GM21423 (cell line): ENCODE results near the gene C9orf50.

ENCODE experiments used
- ATAC-seq: cut with Tn5 transposase; IDR thresholded peaks from one replicate; pipeline ENCODE4 v1.9.1; 2021; ENCODE audit warnings: mild to moderate bottlenecking, moderate library complexity; ENCODE audit not compliant: unreplicated experiment

Gene C9orf50

DNA sequence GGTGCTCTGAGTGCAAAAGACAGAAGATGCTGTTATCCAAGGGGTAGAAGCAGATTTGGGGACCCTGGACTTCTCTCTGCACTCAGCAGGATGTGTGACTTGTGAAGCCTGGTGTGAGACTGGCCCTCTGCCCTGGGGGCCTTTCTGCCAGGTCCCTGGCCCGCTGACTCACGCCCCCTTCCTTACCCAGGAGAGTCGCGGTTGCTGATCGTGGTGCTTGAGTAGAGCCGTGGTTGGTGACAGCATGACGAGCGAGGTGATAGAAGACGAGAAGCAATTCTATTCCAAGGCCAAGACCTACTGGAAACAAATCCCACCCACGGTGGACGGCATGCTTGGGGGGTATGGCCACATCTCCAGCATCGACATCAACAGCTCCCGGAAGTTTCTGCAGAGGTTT is 11.6 kb upstream of the C9orf50 start:
- no peak for ATAC-seq

DNA sequence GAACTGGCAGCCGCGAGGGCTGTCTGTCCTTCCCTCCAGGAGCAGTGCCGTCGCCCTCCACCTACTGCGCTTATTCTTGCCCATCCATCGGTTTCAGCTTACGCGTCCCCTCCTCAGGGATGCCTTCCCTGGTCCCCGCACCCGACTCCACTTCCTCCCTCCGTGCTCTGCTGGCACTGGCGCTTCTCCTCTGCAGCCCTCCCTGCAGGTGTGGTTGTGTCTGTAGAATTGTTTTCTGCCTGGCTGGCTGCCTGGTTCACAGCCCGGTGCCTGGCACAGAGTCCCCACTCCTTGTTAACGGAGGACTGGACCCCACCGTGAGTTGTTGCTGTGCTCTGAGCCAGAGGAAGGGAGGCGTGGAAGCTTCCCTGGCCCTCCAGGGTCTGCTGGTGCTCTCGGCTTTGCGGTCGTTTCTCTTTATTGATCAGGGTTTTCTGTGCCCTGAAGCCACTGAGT is 10.8 kb upstream of the C9orf50 start:
- ATAC-seq: no peak

DNA sequence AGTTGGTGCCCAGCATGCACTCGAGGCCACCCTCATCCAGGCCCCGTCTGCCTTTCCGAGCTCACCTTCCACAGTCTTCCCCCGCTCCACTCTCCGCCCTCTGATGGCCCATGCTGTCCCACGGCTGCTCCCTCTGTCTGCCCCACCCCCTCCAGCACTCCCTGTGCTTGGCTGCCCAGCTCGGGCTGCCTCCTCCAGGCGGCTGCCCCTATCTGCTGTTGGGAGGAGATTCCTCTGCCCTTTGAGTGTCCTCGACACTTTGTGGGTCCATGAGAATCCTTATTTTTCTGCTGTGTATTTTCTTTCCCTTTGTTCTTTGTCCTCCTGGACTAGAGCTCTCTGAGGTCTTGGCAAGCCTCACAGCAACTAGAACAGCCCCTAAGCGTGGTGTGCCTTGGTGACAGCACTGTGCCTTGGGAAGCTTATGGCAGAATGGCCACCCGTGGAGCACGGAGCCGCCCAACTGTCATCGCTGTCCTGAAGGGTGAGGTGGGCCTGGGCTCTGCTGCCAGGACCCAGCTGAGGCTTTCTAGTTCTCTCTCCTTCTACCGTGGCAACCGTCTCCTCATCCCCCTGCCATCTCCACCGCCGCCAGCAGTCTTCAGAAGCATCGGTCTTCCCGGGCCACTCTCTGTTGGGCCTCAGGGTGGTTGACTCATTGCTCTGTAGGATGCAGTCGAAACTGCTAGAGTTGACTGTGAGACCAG is 10.2 kb upstream of the C9orf50 start:
- no peak for ATAC-seq

DNA sequence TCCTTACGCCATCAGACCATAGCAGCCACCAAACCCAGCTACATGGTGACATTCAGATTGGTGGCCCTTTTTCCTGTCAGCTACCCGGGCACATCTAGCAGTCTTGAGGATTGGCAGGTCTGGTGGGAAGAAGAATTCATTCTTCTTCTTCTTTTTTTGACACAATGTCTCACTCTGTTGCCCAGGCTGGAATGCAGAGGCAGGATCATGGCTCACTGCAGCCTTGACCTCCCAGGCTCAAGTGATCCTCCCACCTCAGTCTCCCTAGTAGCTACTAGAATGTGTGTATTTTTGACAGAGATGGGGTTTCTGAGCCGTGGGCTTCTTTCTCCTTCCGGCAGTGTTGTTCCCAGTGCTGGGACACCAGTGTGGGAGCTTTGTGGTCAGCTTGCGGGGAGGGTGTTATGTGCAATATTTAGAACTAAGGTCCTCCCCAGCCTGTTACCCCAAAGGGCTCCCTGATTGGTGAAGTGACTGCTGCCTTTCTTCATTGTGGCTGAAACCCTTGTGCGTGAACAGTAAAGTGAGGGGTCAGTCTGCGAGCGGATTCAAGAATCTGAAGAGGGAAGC is 8.4 kb upstream of the C9orf50 start:
- no peak for ATAC-seq

DNA sequence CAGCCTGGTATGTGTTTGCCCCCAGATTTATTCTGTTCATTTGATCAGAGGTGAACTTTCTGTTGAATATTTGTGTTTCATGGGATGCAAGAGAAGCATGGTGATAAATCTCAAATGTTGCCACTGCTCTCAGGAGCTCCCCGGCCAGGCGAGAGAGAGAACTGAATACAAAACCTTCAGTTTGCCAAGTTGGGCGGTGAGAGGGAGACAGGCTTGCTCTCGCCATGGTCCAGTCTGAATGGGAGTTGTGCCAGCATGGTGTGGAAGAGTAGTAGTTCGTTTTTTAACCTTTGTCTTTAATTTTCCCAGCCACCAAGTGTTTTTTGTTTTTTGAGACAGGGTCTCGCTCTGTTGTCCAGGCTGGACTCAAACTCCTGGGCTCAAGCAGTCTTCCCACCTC is 7.8 kb upstream of the C9orf50 start:
- ATAC-seq: no peak

DNA sequence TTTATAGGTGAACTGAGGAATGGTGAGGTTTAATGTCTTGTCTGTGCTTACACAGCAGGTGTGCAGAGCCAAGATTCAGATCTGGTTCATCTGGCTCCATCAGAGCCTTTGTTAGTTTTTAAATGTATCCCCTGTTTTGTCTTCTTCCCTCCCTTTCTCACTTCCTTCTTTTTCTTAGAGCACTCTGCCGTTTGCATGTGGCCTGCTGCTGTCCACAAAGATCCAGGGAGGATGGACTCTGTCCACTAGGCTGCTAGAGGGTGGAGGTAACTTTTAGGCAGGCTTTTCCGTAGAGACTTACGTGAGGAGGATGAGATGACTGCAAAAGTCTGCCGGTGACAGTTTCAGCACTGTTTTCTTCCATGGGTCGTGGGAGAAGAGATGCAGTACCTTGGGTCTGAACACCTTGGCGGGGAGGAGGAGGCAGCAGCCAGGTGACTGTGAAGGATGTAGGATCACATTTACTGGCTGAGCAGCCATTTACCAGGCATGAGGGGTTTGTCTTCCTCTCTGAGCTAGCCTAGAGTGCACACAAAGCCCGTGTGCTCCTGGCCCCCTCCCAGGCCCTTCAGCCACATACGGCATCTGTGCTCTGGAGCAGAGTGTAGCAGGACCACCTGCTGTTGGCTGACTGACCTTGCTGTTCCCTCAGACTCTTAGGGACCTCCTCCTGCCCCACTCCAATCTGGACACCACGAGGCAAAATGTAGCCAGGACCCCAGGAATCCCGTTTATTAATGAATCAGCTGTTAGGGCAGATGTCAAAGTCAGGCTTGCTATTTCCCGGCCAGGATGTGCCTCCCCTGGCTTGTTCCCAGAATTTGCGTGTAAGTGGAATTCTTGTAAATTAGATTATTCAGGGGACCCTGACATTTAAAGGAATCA is 6.9 kb upstream of the C9orf50 start:
- ATAC-seq: no peak

DNA sequence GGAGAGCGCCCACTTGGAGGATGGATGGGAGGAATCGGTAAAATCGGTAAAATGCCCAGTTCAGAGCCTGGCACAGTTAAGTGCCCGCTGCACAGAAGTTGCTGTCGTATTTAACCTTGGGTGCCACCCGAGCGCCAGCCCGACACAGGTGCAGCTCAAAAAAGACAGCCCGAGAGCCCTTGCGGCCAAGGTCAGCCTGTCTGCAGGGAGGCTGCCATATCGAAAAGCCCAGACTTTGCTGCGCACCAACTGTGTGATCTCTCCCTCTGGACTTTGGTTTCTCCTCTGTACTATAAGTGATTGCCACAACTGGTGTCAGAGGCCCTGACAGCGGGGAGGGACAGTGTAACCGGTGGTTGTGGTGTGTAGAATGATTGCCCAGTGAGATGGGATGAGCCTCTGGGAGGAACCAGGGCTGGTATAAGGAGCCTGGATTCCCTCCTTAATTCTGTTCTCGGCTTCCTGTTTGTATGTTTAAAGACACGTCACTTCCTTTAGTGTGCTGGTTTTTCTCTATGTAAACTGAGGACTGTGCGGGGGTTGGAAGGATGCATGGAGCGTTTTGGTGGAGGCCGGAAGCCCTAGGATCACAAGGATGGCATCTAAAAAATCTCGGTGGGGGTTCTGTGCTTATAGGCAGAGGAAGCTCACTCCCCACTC is 5.9 kb upstream of the C9orf50 start:
- ATAC-seq: peak; percentile 10

DNA sequence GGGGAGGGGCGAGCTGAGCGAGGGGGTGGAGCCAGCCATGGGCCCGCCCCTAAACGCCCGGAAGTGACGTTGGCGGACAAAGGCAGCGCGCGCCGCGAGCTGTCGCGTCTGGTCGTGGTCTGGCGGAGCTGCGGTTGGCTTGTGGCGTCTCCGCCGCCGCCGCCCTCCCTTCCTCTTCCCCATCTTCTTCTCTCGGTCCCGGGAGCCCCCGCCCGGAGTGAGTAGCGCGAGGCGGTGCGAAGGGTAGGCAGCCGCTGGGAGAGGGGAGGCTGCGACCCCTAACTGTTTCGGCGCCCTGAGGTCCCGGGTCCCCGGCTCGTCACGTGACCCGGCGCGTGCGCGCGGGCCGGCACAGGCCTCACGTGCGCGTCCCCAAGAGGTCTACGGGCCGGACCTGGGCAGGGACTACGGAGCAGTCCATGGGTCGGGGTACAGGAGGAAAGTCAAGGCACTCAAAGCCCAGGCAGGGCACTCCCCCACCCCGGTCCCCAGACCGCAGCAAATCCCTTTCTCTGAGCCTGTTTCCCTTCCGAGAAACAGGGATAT is 5.3 kb upstream of the C9orf50 start, which contains the start of gene NTMT1:
Gene NTMT1, plus strand, starts transcription at position 85 of the 546 bp plus-strand sequence. CDS start 6,541 bp downstream, outside the sequence.
- ATAC-seq: peak; percentile 78

DNA sequence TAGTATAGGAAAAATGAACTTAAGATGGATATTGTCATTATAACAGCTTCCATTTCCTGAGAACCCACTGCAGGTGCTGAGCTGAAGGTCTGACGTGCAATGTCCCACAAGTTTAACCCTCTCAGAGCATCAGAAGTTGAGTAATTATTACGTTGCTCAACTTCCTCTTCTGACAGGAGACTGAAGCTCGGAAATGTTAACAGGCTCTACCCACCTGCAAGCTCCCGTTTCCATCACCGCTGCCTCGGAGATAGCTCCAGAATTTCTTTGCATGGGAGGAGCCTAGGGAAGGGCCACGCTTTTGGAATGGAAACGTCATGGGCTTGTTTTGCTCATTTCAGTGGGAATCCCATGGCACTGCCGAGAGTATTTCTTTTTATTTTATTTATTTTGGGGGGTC is 4.0 kb upstream of the C9orf50 start:
- ATAC-seq: no peak

DNA sequence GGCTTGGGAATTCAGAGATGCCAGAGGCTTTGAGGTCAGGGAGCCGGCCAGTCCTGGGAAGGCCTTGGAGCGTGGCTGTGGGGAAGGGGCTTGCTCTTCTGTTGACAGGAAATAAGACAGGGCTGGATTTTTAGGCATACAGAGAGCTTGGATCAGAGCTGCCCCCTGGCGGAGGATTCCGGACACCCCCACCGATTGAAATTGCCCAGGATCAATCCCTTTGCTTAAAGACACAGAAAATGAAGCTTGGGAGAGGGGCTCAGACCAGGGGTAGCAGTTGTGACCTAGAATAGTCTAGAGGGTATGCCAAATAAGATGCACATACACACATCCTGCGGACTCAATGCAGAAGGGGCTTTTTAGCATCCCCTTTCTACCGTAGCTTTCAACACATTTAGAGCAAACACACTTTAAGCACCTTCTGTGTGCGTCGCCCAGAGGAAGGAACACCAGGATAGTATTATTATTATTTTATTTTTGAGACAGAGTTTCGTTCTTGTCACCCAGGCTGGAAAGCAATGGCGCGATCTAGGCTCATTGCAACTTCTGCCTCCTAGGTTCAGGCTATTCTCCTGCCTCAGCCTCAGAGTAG is 3.4 kb upstream of the C9orf50 start:
- ATAC-seq: no peak

DNA sequence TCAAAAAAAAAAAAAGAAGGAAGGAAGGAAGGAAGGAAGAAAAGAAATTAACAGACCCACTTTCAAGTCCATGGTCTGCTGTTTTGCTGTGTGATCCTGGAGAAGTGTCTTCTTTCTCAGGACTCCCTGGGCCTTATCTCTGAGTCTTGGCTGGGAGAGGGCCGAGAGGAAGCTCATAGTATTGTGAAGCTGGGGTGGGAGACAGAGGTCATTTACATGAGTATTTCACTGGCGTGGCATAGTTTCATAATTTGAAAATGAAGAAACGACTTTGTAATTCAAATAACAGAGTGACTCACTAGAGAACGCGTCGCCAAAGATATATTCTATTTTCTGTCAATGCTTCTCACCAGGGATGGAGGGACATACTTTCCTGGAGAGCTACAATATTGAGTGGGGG is 2.4 kb upstream of the C9orf50 start:
- ATAC-seq: no peak

DNA sequence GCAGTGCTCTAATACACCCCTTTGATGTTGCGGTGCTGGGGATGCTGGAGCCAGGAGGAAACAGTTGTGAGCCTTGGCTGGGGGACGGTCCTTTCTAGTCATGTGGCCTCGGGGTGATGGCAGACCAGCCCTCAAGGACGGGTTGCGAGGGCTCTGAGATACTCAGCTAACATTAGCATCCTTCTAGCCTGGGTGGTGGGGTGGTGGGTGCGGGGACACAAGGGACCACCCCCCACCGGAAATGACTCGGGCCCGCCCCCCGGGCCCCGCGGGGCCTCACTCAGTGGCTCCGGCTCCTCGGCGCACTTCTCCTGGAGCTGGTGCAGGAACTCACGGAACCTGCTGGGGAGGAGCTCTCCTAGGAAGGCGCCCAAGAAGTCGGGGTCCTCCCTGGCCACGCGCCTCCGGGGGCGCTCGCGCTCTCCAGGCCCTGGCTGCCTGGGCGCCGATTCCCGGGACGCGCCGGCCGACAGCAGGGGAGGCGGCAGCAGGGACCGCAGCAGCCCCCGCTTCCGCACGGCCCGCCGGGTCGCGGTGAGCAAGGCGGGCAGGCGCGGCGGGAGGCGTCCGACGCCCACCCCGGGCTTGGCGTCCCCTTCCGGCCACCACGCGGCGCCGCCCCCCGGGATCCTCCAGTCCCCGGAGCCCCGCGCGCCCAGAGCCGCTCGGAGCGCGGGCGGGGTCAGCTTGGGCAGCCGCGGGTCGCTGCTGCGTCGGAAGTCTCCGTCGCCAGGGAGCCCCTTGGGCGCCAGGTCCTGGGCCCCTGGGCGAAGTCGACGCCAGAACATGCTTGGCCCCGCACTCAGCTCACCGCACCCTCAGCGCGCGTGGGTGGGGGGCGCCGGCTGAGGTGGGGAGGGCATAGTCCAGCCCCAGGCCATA is 873 bp downstream of the C9orf50 start:
- ATAC-seq: no peak

DNA sequence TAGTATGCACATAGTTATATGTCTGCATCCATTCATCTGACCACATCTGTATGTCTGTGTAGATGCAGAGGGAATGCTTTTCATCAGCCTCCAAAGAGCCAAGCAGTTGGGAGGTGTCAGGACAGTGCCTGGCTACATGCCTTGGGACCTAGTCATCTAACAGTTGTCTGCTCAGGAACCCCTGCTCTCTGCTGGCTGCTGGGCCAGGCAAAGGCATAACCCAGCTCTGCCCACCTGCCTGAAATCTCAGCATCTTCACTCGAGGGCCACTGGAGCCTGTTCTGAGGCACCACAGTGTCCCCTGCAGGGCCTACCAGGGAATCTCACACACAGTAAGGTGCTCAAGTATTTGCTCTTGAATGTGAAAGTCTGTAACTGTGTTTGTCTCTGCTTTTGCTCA is 3.7 kb downstream of the C9orf50 start:
- ATAC-seq: no peak

DNA sequence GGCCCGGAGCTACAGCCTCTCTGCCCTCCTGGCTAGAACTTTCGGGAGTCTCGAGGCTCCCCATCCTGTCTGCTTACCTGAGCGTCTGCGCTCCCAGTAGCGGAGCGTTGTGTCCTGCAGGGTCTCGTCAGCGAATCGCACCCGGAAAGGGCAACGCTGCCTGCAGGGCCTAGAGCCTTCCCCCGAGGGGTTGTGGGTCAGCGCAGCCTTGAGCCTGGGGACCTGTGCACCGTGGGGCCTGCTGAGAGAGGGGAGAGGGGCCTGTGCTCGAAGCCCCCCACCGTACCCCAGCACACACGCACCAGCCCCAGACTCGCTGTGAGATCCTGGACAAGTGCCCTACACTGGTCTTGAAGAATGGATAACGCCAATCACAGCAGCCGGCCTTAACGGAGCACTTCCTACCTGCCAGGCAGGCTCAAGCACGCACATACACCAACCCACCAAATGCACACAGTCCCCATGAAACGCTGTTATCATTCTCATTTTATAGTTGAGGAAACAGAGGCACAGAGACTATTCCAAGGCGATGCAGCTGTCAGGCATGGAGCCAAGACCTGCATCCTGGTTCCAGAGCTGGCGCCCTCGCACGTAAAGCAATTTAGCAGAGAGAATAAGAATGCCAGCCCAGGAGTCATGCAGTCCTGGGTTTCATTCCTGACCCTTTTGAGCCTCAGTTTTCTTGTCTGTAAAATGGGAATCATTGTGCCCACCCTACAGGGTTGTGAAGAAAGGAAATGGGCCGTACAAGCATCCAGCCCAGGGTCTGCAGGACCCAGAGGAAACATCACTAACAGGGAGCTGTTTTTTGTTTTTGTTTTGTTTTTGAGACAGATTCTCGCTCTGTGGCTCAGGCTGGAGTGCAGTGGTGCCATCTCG is 5.3 kb downstream of the C9orf50 start:
- ATAC-seq: no peak

DNA sequence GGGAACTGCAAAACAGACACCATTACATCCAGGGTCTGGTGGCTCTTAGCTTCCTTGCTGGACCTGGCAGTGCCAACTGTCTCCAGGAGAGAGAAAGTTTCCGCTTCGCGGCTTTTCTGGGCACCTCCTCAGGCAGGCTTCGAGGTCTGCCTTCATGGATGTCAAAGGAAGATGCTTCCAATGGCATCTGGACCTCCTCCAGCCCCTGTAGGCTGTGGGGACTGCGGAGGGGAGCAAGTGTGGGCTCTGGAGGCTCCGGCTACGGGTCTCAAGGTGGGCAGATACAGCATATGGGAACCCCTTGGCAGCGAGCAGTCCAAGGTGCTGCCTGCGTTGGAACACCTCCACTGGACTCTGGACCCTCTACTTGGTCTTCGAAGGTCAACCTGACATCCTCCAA is 6.0 kb downstream of the C9orf50 start:
- ATAC-seq: no peak

DNA sequence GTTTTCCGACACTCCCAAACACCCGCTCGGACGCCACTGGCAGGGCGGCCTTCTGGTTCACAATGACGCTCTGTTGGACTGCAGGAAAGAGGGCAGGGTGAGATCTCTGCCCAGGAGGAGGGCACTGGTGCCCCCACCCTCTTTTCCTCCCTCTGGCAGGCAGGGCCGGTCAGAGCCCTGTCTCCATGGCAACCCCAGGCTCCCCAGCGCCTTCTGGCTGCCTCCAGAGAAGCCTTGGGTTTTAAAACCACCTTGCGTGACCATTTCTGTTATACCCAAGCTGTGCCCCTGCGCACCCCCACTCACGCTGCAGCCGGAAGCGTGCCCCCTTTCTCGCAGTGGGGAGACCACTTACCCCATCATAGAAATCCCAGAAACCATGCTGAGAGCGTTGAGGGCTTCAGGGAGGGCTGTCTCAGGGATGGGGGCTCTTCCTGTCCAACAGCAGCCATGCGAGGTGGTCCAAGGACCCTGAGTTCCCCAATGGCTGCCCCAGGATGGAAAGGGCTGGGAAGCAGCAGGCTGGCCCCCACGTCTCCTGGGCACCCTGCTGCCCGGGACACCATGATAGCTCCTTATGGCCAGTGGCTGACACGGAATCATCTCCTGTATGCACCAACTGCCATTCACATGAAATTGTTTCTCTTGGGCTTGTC is 7.3 kb downstream of the C9orf50 start:
- ATAC-seq: no peak

DNA sequence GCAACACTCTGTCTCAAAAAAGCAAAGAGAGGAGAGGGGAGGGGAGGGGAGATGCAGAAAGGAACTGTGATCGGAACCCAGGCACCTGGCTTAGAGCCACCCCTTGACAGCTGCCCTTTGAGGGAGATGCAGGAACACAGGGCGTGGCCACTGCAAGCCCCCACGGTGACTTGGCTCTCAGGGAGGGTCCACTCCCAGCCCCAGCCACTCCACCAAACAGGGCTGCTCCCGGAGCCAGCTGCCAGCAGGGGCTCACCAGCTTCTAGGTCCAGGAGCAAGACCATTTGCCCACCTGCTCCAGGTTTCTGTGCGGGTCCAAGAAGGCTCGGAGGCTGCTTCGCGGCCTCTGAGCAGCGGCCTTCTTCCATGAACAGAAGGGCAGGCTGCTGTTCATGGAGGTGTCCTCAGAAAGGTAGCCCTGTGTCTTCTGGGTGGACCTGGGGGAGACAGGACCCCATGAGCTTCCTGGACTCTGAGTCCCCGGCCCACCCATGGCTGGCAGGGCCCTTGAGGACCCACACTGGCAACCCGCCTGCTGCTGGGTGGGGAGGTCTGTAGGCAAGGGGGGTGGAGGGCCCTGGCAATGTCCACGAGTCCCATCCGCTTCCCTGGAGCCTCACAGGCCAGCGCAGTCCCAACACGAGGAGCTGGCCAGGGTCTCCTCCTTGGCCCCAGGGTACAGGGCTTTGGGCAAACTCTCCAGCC is 7.9 kb downstream of the C9orf50 start:
- ATAC-seq: no peak
